GM19099 (cell line): Measurements from ENCODE around the gene TACC3.

ENCODE experiments used
- POLR2A ChIP-seq: IDR thresholded peaks from 3 replicates; pipeline ENCODE4 v1.6.1; 2011; ENCODE audit warnings: low read depth; ENCODE audit not compliant: insufficient read length; ENCODE audit errors: extremely low read depth

The TACC3 gene

DNA sequence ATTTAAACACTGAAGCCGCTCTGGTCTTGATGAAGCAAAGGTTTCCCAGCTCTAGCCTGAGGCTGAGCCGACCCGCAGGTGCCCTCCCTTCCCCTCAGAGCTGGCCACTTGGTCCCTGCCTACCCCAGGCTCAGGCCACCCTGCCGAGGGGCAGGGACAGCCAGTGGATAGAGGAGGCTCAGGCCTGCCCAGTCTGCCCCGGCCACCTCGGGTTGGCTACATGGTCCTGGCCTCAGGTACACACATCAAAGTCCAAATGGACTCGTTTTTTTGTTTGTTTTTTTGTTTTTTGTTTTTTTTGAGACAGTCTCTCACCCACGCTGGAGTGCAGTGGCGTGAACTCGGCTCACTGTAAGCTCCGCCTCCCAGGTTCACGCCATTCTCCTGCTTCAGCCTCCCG, 23.8 kb downstream of the TACC3 start:
- no peak for TF ChIP-seq POLR2A

DNA sequence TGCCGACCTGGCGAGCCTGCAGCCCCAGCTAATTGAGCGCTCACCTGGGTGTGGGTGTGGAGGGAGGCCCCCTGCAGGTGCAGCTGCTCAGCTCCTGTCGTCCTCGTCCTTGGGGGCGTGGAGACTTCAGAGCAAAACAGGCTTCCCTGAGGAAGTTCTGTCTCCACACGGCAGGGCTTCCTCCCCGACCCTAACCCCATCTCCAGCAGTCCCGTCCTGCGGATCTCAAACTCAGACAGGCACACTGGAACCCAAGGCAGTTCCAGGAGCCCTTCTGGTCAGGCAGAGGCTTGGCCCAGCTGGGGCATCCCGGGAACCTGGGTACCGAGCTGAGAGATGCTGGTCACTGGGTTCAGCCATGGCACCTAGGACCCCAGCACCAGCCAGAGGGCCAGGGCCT, 24.4 kb downstream of the TACC3 start:
- TF ChIP-seq POLR2A: no peak

DNA sequence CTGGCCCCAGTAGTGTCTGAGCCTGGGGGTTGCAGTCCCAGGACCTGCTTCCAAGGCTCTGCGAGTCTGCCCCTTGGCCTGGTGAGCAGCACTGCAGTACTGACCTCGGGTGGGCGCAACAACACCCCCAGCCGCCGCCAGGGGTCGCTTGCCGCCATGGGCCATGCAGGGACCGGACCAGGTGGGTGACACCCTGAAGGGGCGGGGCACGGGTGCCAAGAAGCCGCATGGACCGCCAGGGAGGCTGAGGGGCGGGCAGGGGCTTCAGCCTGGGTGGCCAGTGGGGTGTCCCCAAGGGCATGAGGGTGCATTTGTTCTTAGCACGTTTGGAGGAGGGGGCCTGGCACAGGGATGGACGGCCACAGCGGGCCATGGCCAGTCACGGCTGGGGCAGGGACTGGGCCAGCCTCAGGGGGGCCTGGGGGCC, 25.0 kb downstream of the TACC3 start:
- no peak for TF ChIP-seq POLR2A

DNA sequence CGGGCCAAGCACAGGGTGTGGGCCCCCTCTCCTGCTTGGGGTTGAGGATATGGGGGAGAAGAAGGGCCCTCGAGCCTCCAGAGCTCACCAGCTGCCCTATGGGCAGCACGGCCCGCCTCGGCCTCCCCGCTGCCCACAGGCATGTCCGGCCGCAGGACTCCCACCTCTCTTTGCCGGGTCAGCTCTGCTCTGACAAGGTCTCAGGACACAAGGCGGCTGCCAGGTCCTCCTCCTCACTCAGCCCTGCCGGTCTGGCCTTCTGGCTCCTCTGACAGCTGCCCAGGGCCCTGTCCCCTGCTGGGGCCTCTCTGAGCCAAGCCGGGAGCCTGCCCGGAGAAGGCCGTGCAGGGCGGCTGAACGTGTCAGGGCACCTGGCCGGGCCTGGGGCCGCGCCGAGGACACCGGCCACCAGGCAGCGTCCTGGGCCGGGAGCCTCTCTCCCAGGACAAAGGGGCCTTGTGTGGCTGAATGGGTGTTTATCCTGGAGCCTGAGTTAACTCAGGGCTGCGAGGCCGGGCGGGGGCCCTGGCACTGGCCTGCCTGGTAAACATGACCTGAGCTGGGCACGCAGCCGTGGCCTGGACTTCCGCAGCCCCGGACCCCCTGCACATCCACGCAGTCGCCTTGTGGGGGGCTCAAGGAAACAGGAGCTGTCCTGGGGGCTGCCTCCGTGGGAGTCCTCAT, 25.7 kb downstream of the TACC3 start:
- no peak for TF ChIP-seq POLR2A

DNA sequence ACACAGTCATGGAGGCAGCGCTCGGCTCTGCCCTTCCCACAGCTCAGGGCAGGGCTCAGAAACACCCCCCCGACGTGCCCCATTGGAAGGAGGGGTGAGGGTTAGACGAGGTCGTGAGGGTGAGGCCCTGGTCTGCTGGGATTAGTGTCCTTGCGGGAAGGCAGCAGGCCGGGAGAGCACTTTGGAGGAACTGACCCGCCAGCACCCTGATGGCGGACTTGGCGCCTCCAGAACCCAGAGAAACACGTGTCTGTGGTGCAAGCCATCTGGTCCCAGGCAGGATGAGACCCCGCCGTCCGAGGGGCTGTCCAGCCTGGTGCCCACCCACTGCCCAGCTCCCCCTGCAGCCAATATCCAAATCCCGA, 26.3 kb downstream of the TACC3 start:
- TF ChIP-seq POLR2A: no peak

DNA sequence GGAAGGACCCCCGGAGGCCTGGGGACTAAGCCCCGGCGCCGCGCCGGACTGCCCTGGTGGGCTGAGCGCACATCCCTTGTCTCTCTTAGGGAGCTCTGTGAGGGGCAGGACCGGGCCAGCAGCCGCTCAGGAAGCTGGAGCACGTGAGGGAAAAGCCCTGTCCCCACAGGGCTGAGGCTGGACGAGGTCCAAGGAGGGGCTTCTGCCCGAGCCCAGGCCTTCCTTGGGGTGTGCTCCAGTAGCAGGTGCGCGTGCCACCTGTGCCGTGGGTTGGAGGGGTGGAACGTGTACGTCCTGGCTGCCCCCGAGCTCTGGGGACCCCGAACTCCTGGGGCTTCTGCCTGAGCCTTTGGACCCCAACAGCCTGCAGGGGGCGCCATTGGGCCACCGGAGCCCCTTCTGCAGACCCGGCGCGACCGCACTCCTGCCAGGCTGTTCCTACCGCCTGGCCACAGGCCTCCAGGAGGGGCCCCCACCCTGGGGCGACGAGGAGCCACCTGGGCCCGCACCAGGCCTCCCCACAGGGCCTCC, 27.2 kb downstream of the TACC3 start:
- no peak for TF ChIP-seq POLR2A

DNA sequence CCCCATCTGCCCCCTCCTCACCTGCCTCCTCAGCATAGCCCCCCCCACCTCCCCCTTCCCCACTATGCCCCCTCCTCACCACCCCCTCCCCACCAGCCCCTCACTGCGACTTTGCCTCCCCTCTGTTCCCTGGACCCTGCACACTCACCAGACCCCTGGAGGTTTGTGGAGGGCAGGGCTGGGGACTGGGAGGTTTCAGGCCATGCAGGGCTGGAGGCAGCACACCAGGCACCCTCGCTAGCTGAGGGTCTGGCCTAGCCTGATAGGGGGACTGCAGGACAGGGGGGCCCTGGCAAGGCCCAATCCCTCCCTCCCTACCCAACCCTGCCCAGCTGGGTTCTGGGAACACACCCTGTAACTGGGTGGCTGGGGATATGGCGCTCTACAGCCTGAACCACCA, 28.0 kb downstream of the TACC3 start:
- TF ChIP-seq POLR2A: no peak

DNA sequence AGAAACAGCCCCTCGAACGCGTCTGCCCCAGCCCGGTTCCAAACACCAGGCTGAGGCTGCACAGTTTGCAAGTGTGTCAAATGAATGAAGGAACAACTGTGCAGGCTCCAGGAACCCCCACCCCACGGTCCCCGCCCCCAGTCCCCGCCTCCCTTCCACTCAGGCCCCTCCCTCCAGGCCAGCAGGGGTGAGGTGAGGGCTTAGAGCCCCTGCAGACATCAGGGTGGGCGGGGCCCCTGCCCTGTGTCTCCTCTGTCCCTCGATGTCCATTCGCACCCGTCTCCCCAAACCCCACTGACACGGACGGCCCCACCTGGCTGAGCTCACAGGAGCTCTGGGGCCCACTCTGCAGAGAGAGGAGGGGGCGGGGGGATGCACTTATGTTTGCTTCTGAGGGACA, 28.5 kb downstream of the TACC3 start:
- TF ChIP-seq POLR2A: no peak

DNA sequence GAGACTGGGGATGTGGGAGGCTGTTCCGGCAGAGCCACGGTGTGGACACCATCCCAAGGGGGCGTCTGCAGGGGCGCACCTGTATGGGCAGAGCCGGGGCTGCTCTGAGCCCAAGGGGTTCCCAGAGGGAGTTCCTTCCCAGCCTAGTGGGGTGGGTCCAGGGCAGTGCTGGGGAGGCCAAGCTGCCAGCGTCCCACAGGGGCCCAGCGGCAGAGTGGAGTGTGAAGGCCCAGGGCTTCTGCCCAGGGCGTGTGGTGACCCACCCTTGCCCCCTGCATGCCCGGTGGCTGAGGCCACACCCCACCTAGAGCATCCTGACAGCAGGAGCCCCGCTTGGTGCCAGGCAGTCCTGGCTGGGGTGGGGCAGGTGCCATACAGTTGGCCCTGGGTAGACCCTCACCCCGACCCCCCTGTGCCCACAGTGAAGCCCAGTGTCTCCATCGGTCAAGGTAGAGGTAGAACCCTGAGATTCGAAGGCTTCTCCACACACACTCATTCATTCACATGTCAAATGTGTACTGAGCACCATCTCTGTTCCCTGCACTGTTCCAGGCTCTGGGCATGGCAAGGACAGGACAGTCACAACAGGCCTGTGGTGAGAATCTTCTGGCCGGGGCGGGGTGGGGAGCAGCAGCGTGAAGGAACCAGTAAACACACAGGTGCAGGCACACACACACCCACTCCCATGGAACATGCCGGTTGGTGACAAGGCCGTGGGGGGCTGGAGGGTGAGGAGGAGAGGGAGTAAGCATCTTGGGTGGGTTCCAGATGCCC, 29.2 kb downstream of the TACC3 start:
- no peak for TF ChIP-seq POLR2A

DNA sequence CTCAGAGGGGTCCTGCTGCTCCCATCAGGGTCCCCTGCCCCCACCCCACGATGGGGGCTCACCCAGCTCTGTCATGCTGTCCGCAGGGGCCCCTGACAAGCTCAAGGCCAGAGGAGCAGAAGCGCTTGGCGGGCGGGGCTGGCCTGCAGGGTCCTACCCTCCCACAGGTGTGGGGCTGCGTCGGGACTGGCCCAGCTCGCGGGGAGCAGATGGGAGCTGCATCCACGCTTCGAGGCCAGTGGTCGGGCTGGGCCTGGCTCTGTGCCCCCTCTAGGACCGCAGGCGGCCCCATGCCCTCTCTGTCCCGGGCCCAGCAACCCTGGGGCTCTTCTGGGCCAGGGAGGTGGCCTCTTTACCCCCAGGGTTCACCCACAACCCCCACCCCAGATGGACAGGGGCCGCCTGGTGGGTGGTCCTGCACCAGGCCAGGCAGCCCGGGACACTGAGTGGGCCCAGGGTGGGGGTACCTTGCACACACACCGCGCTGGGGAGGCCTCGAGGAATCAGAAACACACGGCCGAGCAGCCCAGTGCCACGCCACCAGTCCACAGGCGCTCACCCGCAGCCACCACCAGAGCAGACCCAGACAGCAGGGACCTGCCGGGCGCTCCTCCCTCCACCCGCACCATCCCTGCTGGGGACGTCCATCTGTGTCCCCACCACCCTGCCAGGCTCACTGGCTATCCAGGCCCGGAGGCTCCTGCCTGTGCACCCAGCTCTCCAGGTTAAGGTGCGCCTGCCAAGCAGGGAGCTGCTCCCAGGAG, 30.0 kb downstream of the TACC3 start:
- TF ChIP-seq POLR2A: no peak

DNA sequence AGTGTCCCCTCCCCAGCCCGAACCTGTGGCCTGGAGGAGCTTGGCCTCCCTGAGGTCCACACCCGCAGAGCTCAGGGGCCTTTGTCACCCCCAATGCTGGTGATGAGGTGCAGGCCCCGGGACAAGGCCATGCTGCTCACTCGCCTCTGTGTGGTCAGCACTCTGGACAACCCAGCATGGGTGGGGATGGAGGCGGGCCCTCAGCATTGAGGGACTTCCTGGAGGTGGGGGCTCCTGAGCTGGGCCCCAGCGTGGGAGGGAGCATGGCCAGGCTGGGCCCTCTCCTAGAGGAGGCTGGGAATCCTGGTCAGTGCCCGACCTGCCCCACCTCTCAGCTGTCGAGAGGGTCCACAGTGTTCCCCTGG, 30.6 kb downstream of the TACC3 start:
- TF ChIP-seq POLR2A: no peak

DNA sequence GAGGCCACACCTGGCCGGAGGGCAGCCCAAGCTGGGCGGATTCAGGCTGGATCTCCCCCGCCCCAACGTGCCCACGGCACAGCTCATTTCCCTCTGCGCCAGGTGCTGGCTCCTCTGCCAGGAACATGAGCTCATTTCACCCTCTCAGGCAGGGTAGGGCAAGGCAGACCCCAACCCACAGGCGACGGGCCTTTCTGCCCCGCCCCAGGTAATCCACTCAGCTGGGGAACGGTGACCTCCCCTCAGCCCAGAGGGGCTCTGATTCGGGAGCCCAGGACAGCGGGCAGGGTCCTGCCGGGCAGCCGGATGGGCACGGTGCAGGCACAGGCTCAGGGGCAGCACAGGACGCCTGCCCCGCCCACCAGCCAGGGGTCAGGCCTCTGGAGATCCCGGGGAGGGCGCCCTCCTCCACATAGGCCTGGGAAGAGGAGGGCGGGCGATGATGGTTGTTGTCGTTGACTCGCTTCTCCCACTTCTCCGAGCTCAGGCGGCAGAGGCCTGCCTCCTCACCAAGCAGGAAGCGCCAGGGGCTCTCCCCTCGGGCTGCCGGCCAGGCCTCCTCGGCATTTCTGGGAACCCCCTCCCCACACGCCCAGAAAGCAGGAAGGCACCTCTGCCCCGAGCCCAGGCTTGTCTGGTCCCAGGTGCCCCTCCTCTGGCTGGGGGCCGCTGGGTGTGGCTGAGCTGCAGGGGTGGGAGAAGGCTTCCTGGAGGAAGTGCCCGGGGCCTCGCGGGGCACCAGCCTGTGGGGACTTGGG, 31.1 kb downstream of the TACC3 start:
- TF ChIP-seq POLR2A: no peak

DNA sequence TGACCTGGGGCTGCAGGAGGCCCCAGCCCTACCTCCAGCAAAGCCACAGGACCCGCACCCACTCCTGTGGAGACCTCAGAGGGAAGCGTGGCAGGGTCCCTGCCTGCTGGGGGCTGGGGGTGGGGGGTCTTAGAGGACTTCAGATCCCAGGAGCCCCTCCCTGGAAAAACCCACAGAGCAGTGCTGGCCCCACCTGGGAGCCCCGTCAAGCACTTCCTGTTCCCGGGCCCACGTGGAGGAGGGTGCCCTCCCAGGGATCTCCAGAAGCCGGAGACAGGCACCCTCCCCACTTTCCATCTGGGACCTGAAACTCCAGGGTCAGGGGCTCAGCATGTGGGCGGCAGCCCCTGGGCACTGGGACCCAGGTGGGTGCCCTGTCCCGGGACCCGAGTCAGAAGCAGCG, 32.0 kb downstream of the TACC3 start:
- TF ChIP-seq POLR2A: no peak

DNA sequence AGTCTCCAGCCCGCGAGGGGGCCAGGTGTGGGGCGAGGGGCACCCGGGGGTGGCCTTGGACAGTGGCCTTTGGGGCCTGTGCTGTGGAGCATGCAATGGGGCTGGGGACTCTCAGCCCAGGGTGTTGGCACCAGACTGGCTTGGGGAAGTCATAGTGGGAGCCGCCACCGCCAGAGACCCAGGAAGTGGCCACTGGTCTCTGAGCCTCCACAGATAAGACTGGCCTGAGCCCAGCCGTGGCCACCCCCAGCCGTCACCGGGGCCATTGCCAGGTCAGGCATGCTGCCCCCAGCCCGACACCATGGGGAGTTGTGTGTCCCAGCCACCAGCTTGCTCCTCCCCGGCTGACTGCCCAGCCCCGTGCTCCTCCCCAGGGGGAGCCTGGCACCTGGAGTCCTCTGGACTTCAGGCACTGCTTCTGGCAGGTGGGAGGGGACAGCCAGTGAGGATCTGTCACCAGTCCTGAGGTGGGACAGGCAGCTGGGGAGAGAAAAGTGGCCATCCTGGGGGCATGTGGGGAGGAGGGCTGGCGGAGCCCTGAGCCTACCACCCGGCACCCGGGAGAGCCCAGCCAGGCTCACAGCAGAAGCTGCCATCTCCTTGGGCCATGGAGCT, 32.5 kb downstream of the TACC3 start:
- TF ChIP-seq POLR2A: no peak
